ENCODE results near the gene CSRNP2.
"Not testable (repeated sequence)": the region's sequence is repeated elsewhere in the genome, so short reads cannot be mapped to it uniquely, and the experiment has no call there.

CSRNP2 gene

GRCh38 chr12:51018956-51019355 is 64.4 kb downstream of the CSRNP2 start:
- no peak for DNase-seq (ENCODE audit: low read depth in 1 of 2, low spot score in 1 of 2)
- in situ Hi-C loops (cut with HindIII; ENCODE audit: low pct_unique_long_range_greater_than_20kb, low sequenced_read_pairs), result no loop called here
- no peak for TF ChIP-seq JUND (IDR thresholded peaks at IDR 0.05; ENCODE audit: low read depth)

DNA sequence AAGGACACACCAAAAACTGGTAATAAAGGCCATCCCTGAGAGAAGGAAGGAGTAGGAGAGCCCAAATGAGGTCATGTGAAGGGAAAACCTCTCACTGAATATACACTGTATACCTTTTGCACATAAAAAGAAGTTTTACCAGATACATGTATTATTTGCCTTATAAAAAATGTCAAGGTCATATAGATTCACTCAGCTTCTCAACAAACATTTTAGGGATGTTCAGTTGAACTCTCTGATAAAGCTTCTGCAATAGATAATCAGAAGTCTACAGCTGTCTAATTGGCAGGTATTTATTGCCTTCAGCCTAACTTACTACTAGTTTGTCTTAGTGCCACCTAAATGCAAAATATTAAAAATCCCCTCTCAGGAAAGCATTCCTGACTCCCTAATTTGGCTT is 65.9 kb downstream of the CSRNP2 start:
- no peak for TF ChIP-seq JUND (IDR thresholded peaks at IDR 0.05; ENCODE audit: low read depth)
- in situ Hi-C loops (cut with HindIII; ENCODE audit: low pct_unique_long_range_greater_than_20kb, low sequenced_read_pairs), result no loop called here
- no peak for DNase-seq (ENCODE audit: low read depth in 1 of 2, low spot score in 1 of 2)

DNA sequence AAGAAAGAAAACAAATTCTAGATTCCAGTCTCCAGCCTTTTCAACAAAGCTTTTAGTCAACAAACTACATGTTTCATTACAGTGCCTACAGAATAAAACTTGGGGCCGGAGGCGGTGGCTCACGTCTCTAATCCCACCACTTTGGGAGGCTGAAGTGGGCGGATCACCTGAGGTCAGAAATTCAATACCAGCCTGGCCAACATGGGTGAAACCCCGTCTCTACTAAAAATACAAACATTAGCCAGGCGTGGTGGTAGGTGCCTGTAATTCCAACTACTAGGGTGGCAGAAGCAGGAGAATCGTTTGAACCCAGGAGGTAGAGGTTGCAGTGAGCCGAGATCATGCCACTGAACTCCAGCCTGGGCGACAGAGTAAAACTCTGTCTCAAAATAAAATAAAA is 68.9 kb downstream of the CSRNP2 start:
- DNase-seq (ENCODE audit: low read depth in 1 of 2, low spot score in 1 of 2); in situ Hi-C loops (cut with HindIII; ENCODE audit: low pct_unique_long_range_greater_than_20kb, low sequenced_read_pairs): not testable (repeated sequence)

- in situ Hi-C loops (cut with HindIII; ENCODE audit: low pct_unique_long_range_greater_than_20kb, low sequenced_read_pairs), result no loop called here
- no peak for TF ChIP-seq JUND (IDR thresholded peaks at IDR 0.05; ENCODE audit: low read depth)
- no peak for DNase-seq (ENCODE audit: low read depth in 1 of 2, low spot score in 1 of 2)
These were observed 70.0 kb downstream of the CSRNP2 start for GRCh38 chr12:51013441-51013840.

DNA sequence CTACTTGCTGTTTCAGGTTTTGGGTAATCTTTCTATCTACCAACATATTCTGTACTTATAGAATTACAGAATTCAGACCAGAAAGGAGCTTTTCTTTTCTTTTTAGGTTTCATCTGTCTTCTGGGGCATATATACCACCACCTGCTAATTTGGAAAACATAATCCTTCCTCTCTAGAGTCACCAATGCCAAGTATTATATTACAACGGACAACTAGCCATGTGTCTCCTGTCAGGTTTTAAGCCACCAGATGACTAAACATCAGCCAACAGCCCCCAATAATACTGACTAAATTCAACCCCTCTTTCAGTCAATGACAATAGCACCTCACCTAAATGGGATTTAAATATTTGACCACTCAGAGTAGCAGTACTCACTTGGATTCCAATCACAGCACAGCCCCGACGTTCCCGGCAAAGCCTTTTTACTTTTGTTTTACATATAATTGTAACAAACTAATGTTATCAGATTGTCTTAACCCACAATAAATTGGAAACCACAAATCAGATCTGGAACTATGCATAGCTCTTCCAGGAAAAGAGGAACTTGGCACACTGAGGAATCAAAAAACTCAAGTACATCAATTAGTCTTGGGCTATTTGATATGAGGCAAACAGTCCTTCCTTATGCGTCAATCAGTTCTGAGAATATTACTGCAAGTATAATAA is 70.7 kb downstream of the CSRNP2 start:
- no peak for DNase-seq (ENCODE audit: low read depth in 1 of 2, low spot score in 1 of 2)
- in situ Hi-C loops (cut with HindIII; ENCODE audit: low pct_unique_long_range_greater_than_20kb, low sequenced_read_pairs), result no loop called here
- no peak for TF ChIP-seq JUND (IDR thresholded peaks at IDR 0.05; ENCODE audit: low read depth)

DNA sequence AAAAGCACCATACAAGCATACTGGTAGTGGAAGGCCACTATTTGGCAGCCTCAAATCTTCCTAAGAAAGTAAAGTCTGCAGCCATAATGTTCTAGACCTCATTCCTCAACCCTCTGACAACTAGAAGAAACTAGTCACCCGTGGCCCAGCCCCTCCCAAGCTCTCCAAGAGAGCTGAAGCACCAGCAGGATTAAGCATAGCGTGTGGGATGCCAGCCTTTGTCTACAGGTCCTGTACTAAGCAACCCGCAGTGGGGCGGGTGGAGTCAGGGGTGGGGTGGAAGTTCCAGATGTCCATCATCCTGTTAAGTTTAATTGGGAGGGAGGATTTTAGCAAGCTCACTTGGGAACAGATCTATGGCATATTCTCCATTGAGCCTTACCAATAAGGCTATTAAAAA is 71.4 kb downstream of the CSRNP2 start:
- in situ Hi-C loops (cut with HindIII; ENCODE audit: low pct_unique_long_range_greater_than_20kb, low sequenced_read_pairs), result no loop called here
- TF ChIP-seq JUND (IDR thresholded peaks at IDR 0.05; ENCODE audit: low read depth), result no peak
- DNase-seq (ENCODE audit: low read depth in 1 of 2, low spot score in 1 of 2), result no peak
